ENCODE measurements around the gene MYL5.

DNA sequence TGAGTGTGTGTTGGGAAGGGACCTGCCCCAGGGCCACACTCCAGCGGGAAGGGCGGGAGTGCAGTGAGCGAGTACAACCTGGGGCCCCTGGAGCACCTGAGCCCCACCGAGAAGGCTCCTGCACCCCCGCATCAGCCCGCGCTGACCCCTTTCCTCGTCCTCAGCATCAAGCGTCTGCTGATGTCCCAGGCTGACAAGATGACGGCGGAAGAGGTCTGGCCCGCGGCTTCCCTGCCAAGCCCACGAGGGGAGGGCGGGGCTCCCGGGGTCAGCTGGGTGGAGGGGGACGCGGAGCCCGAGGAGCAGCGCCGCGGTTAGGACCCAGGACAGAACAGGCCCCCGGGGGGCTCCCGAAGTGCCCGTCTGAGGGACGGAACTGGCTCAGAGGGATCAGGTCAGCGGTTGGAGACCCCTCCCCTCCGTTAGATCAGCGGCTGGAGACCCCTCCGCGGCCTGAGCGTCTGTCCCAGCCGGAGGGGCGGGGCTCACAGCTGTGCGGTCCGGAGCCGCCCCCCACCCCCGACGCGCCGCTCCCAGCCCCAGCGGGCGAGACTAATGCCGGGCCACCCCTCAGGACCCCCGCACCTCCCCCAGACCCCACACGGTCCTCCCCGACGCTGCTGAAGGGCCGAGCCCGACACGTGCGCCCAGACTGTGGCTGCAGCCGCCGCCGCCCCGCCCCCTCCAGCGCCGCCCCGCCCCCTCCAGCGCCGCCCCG, 6.7 kb downstream of the MYL5 start:
- no peak for TF ChIP-seq CTCF (IDR thresholded peaks at IDR 0.05)
- no peak for TF ChIP-seq POLR2A (IDR thresholded peaks at IDR 0.05)
